Loucy (cell line): ENCODE results near the gene HEXB.
"Not testable (repeated sequence)": the region's sequence is repeated elsewhere in the genome, so short reads cannot be mapped to it uniquely, and the experiment has no call there.

ENCODE experiments used
- H2AFZ ChIP-seq: fragments of 200-600 bp; sonication (generic); 2 replicates; pipeline ENCODE4 v1.6.0; 2016; ENCODE audit warnings: antibody characterized with exemption, mild to moderate bottlenecking, low read length, moderate library complexity
- H3F3A ChIP-seq: fragments of 200-600 bp; 2 replicates; pipeline ENCODE4 v1.6.0; 2016; ENCODE audit warnings: antibody characterized with exemption, low read depth, mild to moderate bottlenecking
- H3K27me3 ChIP-seq: fragments of 200-600 bp; sonication (generic); 2 replicates; pipeline ENCODE4 v1.6.1; 2014; ENCODE audit warnings: low read length, mild to moderate bottlenecking; ENCODE audit not compliant: insufficient read depth, poor library complexity, severe bottlenecking
- H3K36me3 ChIP-seq: fragments of 200-600 bp; sonication (generic); 2 replicates; pipeline ENCODE4 v1.6.1; 2016; ENCODE audit warnings: low read length; ENCODE audit not compliant: insufficient read depth
- H3K4me1 ChIP-seq: fragments of 200-600 bp; sonication (generic); 2 replicates; pipeline ENCODE4 v1.5.1; 2014; ENCODE audit warnings: low read length, mild to moderate bottlenecking; ENCODE audit not compliant: insufficient read depth, poor library complexity, severe bottlenecking
- H3K4me2 ChIP-seq: fragments of 200-600 bp; sonication (generic); 2 replicates; pipeline ENCODE4 v1.6.0; 2014; ENCODE audit warnings: antibody characterized with exemption, low read length, low read depth, mild to moderate bottlenecking; ENCODE audit not compliant: poor library complexity, severe bottlenecking
- H3K4me3 ChIP-seq: fragments of 200-600 bp; sonication (generic); 2 replicates; pipeline ENCODE4 v1.5.1; 2014; ENCODE audit warnings: low read length, mild to moderate bottlenecking, mixed read lengths; ENCODE audit not compliant: poor library complexity, severe bottlenecking
- H3K79me2 ChIP-seq: fragments of 200-600 bp; sonication (generic); 2 replicates; pipeline ENCODE4 v1.6.1; 2014; ENCODE audit warnings: low read length; ENCODE audit not compliant: insufficient read depth
- H3K9ac ChIP-seq: fragments of 200-600 bp; sonication (generic); 2 replicates; pipeline ENCODE4 v1.6.0; 2014; ENCODE audit warnings: mild to moderate bottlenecking, low read depth, low read length, moderate library complexity; ENCODE audit not compliant: poor library complexity, severe bottlenecking
- H3K9me2 ChIP-seq: fragments of 200-600 bp; sonication (generic); replicated peaks from 2 replicates; pipeline ENCODE4 v1.6.1; 2016; ENCODE audit warnings: low read depth, low read length, mixed read lengths
- H3K9me3 ChIP-seq: fragments of 200-600 bp; sonication (generic); 2 replicates; pipeline ENCODE4 v1.6.1; 2014; ENCODE audit warnings: mild to moderate bottlenecking, antibody characterized with exemption, low read length, low read depth; ENCODE audit not compliant: insufficient read depth
- H4K20me1 ChIP-seq: fragments of 200-600 bp; sonication (generic); 2 replicates; pipeline ENCODE4 v1.6.0; 2014; ENCODE audit warnings: antibody characterized with exemption, low read length, mild to moderate bottlenecking; ENCODE audit not compliant: insufficient read depth, poor library complexity, severe bottlenecking
- CTCF ChIP-seq: fragments of 200-600 bp; sonication (generic); conservative IDR thresholded peaks from 2 replicates; pipeline ENCODE4 v1.5.1; 2014; ENCODE audit warnings: mild to moderate bottlenecking, antibody characterized with exemption, low read length
- EZH2phosphoT487 ChIP-seq: fragments of 200-600 bp; IDR thresholded peaks from 2 replicates; pipeline ENCODE4 v1.6.1; 2018; ENCODE audit warnings: antibody characterized with exemption, mild to moderate bottlenecking, moderate library complexity, borderline replicate concordance

The HEXB gene

GRCh38 chr5:74673011-74673790 lies 11.8 kb upstream of the HEXB start:
- Histone ChIP-seq H3K9me3 (no peaks in the 10 kb centered on the region; the same call in 1 of the 2 replicates), H3K9ac (no peak overlapping the region), H3K4me3 (no peak overlapping the region), H3K27me3 (no peaks in the 10 kb centered on the region), H3K36me3 (no peaks in the 10 kb centered on the region), H3K79me2 (no peaks in the 10 kb centered on the region), H3K4me2 (no peak overlapping the region), H4K20me1 (no peaks in the 10 kb centered on the region), H3F3A (no peaks in the 10 kb centered on the region), H3K9me2 (no peaks in the 10 kb centered on the region), H3K4me1 (no peaks in the 10 kb centered on the region), H2AFZ (peak overlapping the region; percentile 55)
- TF ChIP-seq EZH2phosphoT487, result no peak
- peak; percentile 63 for TF ChIP-seq CTCF

- H3K9me2 ChIP-seq, H2AFZ ChIP-seq, H3K4me3 ChIP-seq, H3K9me3 ChIP-seq, H3K9ac ChIP-seq, H3K36me3 ChIP-seq, H3K79me2 ChIP-seq, H3F3A ChIP-seq, H3K27me3 ChIP-seq, H3K4me1 ChIP-seq, H4K20me1 ChIP-seq, H3K4me2 ChIP-seq: not testable (repeated sequence)
Measured at GRCh38 chr5:74676466-74676865, 8.6 kb upstream of the HEXB start.

GRCh38 chr5:74678123-74678522 lies 6.9 kb upstream of the HEXB start:
- H3F3A ChIP-seq, H3K4me2 ChIP-seq, H4K20me1 ChIP-seq, H3K9ac ChIP-seq, H3K4me3 ChIP-seq, H3K79me2 ChIP-seq, H3K27me3 ChIP-seq, H3K9me3 ChIP-seq, H2AFZ ChIP-seq, H3K36me3 ChIP-seq, H3K4me1 ChIP-seq, H3K9me2 ChIP-seq: not testable (repeated sequence)

- H3K9me2 ChIP-seq, result not testable (repeated sequence)
Measured at GRCh38 chr5:74679300-74679699, 5.7 kb upstream of the HEXB start.

More at GRCh38 chr5:74679300-74679699, 5.7 kb upstream of the HEXB start:
- H3K4me2 ChIP-seq, H3K4me1 ChIP-seq, H3K27me3 ChIP-seq, H3K9ac ChIP-seq, H2AFZ ChIP-seq, H3K9me3 ChIP-seq, H3K79me2 ChIP-seq, H3K36me3 ChIP-seq, H3K4me3 ChIP-seq, H3F3A ChIP-seq, H4K20me1 ChIP-seq: not testable (repeated sequence)
